H1 (cell line): Measurements from ENCODE around the gene LRRC9.

ENCODE experiments used
- CBX8 ChIP-seq: fragments of 300-800, 300-1000 bp; sonication (generic); IDR thresholded peaks from 2 replicates; pipeline ENCODE4 v1.7.1; 2016; ENCODE audit warnings: low read depth, low read length, borderline replicate concordance
- CEBPB ChIP-seq: IDR thresholded peaks from 2 replicates; pipeline ENCODE4 v1.6.1; 2012; ENCODE audit warnings: low read depth, low read length
- CTBP2 ChIP-seq: IDR thresholded peaks from 2 replicates; pipeline ENCODE4 v1.7.0; 2011; ENCODE audit warnings: borderline replicate concordance, mild to moderate bottlenecking, moderate library complexity, mixed read lengths, low read length; ENCODE audit not compliant: insufficient read depth, insufficient read length
- HDAC6 ChIP-seq: IDR thresholded peaks from one replicate; pipeline ENCODE4 v1.7.1; 2012; ENCODE audit warnings: low read depth, mild to moderate bottlenecking, inconsistent platforms, low read length, moderate library complexity
- POLR2AphosphoS5 ChIP-seq: IDR thresholded peaks from 2 replicates; pipeline ENCODE4 v1.6.1; 2011; ENCODE audit warnings: low read depth, low read length
- SAP30 ChIP-seq: fragments of 300-600 bp; sonication (generic); IDR thresholded peaks from 2 replicates; pipeline ENCODE4 v1.7.1; 2012; ENCODE audit warnings: low read length, moderate library complexity, mild to moderate bottlenecking, inconsistent platforms; ENCODE audit not compliant: insufficient read depth, insufficient replicate concordance
- SRF ChIP-seq: IDR thresholded peaks from 2 replicates; pipeline ENCODE4 v1.6.1; 2011; ENCODE audit warnings: mild to moderate bottlenecking, low read depth, low read length, moderate library complexity
- TAF1 ChIP-seq: IDR thresholded peaks from 2 replicates; pipeline ENCODE4 v1.6.1; 2011; ENCODE audit warnings: mild to moderate bottlenecking, low read depth, low read length
- TEAD4 ChIP-seq: IDR thresholded peaks from 2 replicates; pipeline ENCODE4 v1.6.1; 2012; ENCODE audit warnings: low read depth, low read length, inconsistent platforms, mixed read lengths
- TF ChIP-seq, protein P1 (sequence below), 3 experiments: IDR thresholded peaks; 1 replicate in 2 of 3; 2 replicates in 1 of 3; pipeline versions ENCODE4 v1.5.1 to v1.6.1; 2011; ENCODE audit warnings: low read length in 3 of 3, mild to moderate bottlenecking in 3 of 3, inconsistent platforms in 2 of 3, low read depth in 1 of 3, moderate library complexity in 1 of 3; ENCODE audit not compliant: insufficient read depth in 1 of 3; ENCODE audit errors: control extremely low read depth in 1 of 3

DNA sequence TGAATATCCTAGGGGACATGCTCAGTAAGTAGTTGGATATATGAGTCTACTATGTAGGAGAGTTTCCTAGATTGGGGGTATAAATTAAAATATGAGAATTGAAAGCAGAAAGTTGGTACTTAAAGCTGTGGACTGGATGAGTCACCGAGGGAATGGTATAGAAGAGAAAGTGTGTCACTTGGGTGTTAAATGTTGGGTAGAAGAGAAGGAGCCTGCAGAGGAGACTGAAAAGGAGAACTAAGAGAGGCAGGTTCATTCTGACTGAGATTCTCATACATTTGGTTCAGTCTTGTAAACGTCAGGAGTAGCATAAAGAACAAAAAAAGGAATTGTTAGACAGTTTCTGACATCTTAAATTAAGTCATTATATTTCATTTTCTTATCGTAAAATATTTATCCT is 19.9 kb downstream of the LRRC9 start:
- no peak for TF ChIP-seq HDAC6
- no peak for TF ChIP-seq CTBP2
- no peak for TF ChIP-seq SRF
- TF ChIP-seq TAF1: no peak
- no peak for TF ChIP-seq POLR2AphosphoS5
- TF ChIP-seq, protein P1, sequence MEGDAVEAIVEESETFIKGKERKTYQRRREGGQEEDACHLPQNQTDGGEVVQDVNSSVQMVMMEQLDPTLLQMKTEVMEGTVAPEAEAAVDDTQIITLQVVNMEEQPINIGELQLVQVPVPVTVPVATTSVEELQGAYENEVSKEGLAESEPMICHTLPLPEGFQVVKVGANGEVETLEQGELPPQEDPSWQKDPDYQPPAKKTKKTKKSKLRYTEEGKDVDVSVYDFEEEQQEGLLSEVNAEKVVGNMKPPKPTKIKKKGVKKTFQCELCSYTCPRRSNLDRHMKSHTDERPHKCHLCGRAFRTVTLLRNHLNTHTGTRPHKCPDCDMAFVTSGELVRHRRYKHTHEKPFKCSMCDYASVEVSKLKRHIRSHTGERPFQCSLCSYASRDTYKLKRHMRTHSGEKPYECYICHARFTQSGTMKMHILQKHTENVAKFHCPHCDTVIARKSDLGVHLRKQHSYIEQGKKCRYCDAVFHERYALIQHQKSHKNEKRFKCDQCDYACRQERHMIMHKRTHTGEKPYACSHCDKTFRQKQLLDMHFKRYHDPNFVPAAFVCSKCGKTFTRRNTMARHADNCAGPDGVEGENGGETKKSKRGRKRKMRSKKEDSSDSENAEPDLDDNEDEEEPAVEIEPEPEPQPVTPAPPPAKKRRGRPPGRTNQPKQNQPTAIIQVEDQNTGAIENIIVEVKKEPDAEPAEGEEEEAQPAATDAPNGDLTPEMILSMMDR (IDR thresholded peaks at IDR 0.05; ENCODE audit: control extremely low read depth in 1 of 3, insufficient read depth in 1 of 3, low read depth in 1 of 3, low read length in 3 of 3): no peak
- TF ChIP-seq CEBPB: no peak
- no peak for TF ChIP-seq CBX8
- TF ChIP-seq SAP30: no peak
- no peak for TF ChIP-seq TEAD4
